GM12872 (cell line): ENCODE results near the gene STYXL2.

Experiments
- CTCF ChIP-seq: IDR thresholded peaks from 3 replicates; pipeline ENCODE4 v1.5.1; 2011; ENCODE audit warnings: low read depth, mild to moderate bottlenecking, low read length, moderate library complexity; ENCODE audit not compliant: insufficient read depth

The STYXL2 gene

GRCh38 chr1:167093846-167094516 lies at the start of gene STYXL2:
Gene STYXL2, plus strand, starts transcription at chr1:167094075. Its CDS starts 775 bp downstream, at chr1:167094850.
- no peak for TF ChIP-seq CTCF

- no peak for TF ChIP-seq CTCF
Observed at GRCh38 chr1:167051907-167052306, 42.0 kb upstream of the STYXL2 start.

- peak; percentile 58; the same call in 2 of the 3 replicates for TF ChIP-seq CTCF
Observed at GRCh38 chr1:167052389-167052788, 41.5 kb upstream of the STYXL2 start.

GRCh38 chr1:167054531-167054930 lies 39.3 kb upstream of the STYXL2 start:
- TF ChIP-seq CTCF, result no peak

GRCh38 chr1:167054946-167055630 lies 38.8 kb upstream of the STYXL2 start:
- no peak for TF ChIP-seq CTCF

GRCh38 chr1:167056529-167057231 lies 37.2 kb upstream of the STYXL2 start:
- TF ChIP-seq CTCF, result no peak

GRCh38 chr1:167057241-167057688 lies 36.6 kb upstream of the STYXL2 start:
- peak; percentile 68 for TF ChIP-seq CTCF
